Astrocyte of the spinal cord (primary cell): ENCODE measurements around the gene GJC2.

Experiments used
- DNase-seq: peaks from one replicate; pipeline ENCODE4 v3.0.0; 2011; ENCODE audit warnings: low read depth, low spot score
- H3K4me3 ChIP-seq: 2 replicates; pipeline ENCODE4 v1.5.1; 2011; ENCODE audit warnings: low read depth, mild to moderate bottlenecking, low read length, moderate library complexity
- in situ Hi-C: cut with HindIII; loops from 2 replicates; pipeline ENCODE4 v1.10.0; 2017; ENCODE audit warnings: low sequenced_read_pairs
- TF ChIP-seq, protein P1 (sequence below): IDR thresholded peaks from 2 replicates; pipeline ENCODE4 v1.5.1; 2012; ENCODE audit warnings: low read depth, mild to moderate bottlenecking, low read length, inconsistent platforms

The GJC2 gene

DNA sequence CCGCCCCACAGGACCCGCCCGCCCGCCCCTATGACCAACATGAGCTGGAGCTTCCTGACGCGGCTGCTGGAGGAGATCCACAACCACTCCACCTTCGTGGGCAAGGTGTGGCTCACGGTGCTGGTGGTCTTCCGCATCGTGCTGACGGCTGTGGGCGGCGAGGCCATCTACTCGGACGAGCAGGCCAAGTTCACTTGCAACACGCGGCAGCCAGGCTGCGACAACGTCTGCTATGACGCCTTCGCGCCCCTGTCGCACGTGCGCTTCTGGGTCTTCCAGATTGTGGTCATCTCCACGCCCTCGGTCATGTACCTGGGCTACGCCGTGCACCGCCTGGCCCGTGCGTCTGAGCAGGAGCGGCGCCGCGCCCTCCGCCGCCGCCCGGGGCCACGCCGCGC is 8.0 kb downstream of the GJC2 start:
- in situ Hi-C loops = no loop called here

GRCh38 chr1:228158151-228159007 is 8.6 kb downstream of the GJC2 start:
- in situ Hi-C loops = no loop called here
- no peak for DNase-seq
- H3K4me3 ChIP-seq = no peak overlapping the region
- TF ChIP-seq, protein P1, sequence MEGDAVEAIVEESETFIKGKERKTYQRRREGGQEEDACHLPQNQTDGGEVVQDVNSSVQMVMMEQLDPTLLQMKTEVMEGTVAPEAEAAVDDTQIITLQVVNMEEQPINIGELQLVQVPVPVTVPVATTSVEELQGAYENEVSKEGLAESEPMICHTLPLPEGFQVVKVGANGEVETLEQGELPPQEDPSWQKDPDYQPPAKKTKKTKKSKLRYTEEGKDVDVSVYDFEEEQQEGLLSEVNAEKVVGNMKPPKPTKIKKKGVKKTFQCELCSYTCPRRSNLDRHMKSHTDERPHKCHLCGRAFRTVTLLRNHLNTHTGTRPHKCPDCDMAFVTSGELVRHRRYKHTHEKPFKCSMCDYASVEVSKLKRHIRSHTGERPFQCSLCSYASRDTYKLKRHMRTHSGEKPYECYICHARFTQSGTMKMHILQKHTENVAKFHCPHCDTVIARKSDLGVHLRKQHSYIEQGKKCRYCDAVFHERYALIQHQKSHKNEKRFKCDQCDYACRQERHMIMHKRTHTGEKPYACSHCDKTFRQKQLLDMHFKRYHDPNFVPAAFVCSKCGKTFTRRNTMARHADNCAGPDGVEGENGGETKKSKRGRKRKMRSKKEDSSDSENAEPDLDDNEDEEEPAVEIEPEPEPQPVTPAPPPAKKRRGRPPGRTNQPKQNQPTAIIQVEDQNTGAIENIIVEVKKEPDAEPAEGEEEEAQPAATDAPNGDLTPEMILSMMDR = no peak

More for the DNA sequence above, 8.0 kb downstream of the GJC2 start:
- no peak for DNase-seq
- TF ChIP-seq, protein P1 = no peak
- H3K4me3 ChIP-seq = no peak overlapping the region

DNA sequence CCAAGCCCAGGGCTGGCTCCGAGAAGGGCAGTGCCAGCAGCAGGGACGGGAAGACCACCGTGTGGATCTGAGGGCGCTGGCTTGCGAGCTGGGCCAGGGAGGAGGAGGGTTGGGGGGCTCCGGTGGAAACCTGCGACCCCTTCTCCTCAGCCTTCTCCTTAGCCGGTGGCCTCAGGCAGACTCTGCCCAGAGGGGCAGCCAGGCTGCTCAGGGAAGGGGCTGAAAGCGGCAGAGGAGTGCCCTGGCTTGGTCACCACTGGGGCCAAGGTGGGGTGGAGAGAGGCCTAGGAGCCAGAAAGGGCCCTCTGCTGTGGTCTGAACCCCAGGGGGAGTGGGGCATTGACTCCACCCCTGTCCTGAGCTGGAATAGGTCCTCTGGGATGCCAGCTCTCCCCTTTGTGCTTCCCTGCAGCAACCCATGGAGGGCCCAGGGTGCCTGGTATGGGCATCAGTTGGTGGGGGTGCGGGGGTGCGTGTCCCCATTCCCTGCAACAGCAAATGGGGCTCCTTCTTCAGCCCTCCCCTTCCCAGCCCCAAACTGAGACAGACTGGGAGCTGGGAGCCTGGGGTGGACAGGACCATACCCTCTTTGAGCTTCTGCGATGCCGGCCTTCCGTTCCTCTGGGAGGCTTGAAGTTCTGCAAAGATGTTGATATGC is 9.4 kb downstream of the GJC2 start:
- no peak for DNase-seq
- H3K4me3 ChIP-seq = no peak overlapping the region
- in situ Hi-C loops = no loop called here
- TF ChIP-seq, protein P1 = no peak

DNA sequence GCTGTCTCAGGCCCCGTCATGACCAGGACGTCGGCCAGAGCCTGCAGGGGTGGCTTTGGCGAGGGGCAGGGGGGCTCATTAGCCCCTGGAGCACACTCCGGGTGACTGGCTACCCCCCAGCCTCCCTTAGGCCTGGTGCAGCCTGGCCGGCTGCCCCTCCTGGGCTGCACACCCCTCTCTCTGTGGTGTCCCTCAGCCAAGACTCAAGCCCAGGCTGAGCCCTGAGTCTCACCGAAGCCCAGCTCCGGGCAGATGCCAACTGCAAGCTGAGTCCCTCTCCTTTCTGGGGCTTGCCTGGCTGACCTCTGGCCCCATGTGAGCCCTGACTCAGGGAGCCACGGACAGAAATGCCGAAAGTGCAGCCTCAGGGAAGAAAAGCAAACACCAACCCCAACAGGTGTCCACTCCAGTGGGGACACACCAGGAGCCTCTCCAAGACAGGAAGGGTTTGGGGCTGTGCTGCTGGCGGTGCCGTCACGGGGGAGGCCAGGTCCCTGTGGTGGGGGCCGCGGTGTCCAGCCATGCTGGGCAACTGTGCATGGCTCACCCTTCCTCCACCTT is 10.6 kb downstream of the GJC2 start:
- H3K4me3 ChIP-seq = no peak overlapping the region
- in situ Hi-C loops = no loop called here
- TF ChIP-seq, protein P1 = no peak
- no peak for DNase-seq

- TF ChIP-seq, protein P1 = no peak
- DNase-seq = no peak
Observed at GRCh38 chr1:228161362-228161761, 11.6 kb downstream of the GJC2 start.

DNA sequence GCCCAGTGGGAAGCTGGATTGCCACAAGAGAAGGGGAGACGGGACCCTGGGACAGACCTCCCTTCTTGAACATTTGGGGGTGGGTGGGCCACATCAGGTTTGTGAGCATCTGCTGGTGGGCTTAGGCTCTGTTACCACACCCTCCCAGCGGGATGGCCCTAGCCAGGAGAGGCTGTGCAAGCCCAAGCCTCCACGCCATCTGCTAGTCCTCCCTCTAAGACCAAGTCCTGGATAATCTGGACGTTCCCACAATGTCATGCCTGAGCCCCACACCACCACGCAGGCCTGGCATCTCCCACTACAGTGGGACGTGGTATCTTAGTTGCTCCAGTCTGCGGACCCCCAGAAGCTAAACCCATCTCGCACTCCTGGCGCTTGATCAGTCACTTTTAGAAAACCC is 12.1 kb downstream of the GJC2 start:
- no peak overlapping the region for H3K4me3 ChIP-seq
- in situ Hi-C loops = no loop called here
- DNase-seq = no peak
- TF ChIP-seq, protein P1 = no peak

More at GRCh38 chr1:228161362-228161761, 11.6 kb downstream of the GJC2 start:
- no peak overlapping the region for H3K4me3 ChIP-seq
- in situ Hi-C loops = no loop called here
